GM21723 (cell line): Measurements from ENCODE around the gene SLC38A8.

Experiments
- ATAC-seq: cut with Tn5 transposase; IDR thresholded peaks from one replicate; pipeline ENCODE4 v1.9.1; 2021; ENCODE audit warnings: mild to moderate bottlenecking, moderate library complexity; ENCODE audit not compliant: unreplicated experiment

The SLC38A8 gene

GRCh38 chr16:84049403-84050060 is 6.9 kb upstream of the SLC38A8 start:
- ATAC-seq: no peak

- ATAC-seq: no peak
Observed at GRCh38 chr16:84048871-84049270, 6.3 kb upstream of the SLC38A8 start.

- no peak for ATAC-seq
Observed at GRCh38 chr16:84048270-84048669, 5.7 kb upstream of the SLC38A8 start.

- no peak for ATAC-seq
Observed at GRCh38 chr16:84047626-84048025, 5.0 kb upstream of the SLC38A8 start.

- ATAC-seq: no peak
Observed at GRCh38 chr16:84047206-84047605, 4.6 kb upstream of the SLC38A8 start.

GRCh38 chr16:84045818-84046470 is 3.3 kb upstream of the SLC38A8 start:
- no peak for ATAC-seq

- no peak for ATAC-seq
Observed at GRCh38 chr16:84045001-84045817, 2.6 kb upstream of the SLC38A8 start.

- no peak for ATAC-seq
Observed at GRCh38 chr16:84044118-84044488, 1.5 kb upstream of the SLC38A8 start.

- no peak for ATAC-seq
Observed at GRCh38 chr16:84043486-84044117, 1.0 kb upstream of the SLC38A8 start.

GRCh38 chr16:84042879-84043485 is 387 bp upstream of the SLC38A8 start:
- ATAC-seq: no peak

GRCh38 chr16:84041881-84042280 is 714 bp downstream of the SLC38A8 start:
- ATAC-seq: no peak

GRCh38 chr16:84040823-84041820 is 1.5 kb downstream of the SLC38A8 start:
- ATAC-seq: no peak

GRCh38 chr16:84040226-84040822 is 2.3 kb downstream of the SLC38A8 start:
- ATAC-seq: no peak

GRCh38 chr16:84039696-84040095 is 2.9 kb downstream of the SLC38A8 start:
- ATAC-seq: no peak

- no peak for ATAC-seq
Observed at GRCh38 chr16:84038469-84038868, 4.1 kb downstream of the SLC38A8 start.

GRCh38 chr16:84036982-84037425 is 5.6 kb downstream of the SLC38A8 start:
- no peak for ATAC-seq

- ATAC-seq: no peak
Observed at GRCh38 chr16:84036131-84036530, 6.5 kb downstream of the SLC38A8 start.

GRCh38 chr16:84034516-84034915 is 8.1 kb downstream of the SLC38A8 start:
- no peak for ATAC-seq
